ENCODE results near the gene C8G.
A peak's percentile ranks its signal among the peaks of the same experiment; 100 is the strongest.

The C8G gene

GRCh38 chr9:136949817-136950655 is 5.0 kb downstream of the C8G start:
- no peak for TF ChIP-seq CTCF (conservative IDR thresholded peaks at IDR 0.05; ENCODE audit: control insufficient read depth, insufficient read depth, low read depth, low read length)
- DNase-seq (ENCODE audit: low read depth): peak; percentile 61
- H3K4me3 ChIP-seq (ENCODE audit: control insufficient read depth, low read depth, low read length): peak overlapping the region; percentile 40

- no peak overlapping the region for H3K4me3 ChIP-seq (ENCODE audit: control insufficient read depth, low read depth, low read length)
- DNase-seq (ENCODE audit: low read depth): no peak
- no peak for TF ChIP-seq CTCF (conservative IDR thresholded peaks at IDR 0.05; ENCODE audit: control insufficient read depth, insufficient read depth, low read depth, low read length)
Measured at GRCh38 chr9:136950656-136951276, 5.7 kb downstream of the C8G start.

GRCh38 chr9:136951541-136952320 is 6.7 kb downstream of the C8G start, which contains the start of gene LCN12:
TSS of gene LCN12 (plus strand) at chr9:136952273. CDS start at chr9:136952328, 55 bp downstream.
- no peak for DNase-seq (ENCODE audit: low read depth)
- H3K4me3 ChIP-seq (ENCODE audit: control insufficient read depth, low read depth, low read length): no peak within 1 kb of the TSS
- no peak for TF ChIP-seq CTCF (conservative IDR thresholded peaks at IDR 0.05; ENCODE audit: control insufficient read depth, insufficient read depth, low read depth, low read length)

GRCh38 chr9:136952321-136952850 is 7.3 kb downstream of the C8G start:
- TF ChIP-seq CTCF (conservative IDR thresholded peaks at IDR 0.05; ENCODE audit: control insufficient read depth, insufficient read depth, low read depth, low read length): no peak
- no peak for DNase-seq (ENCODE audit: low read depth)
- H3K4me3 ChIP-seq (ENCODE audit: control insufficient read depth, low read depth, low read length): no peak overlapping the region

GRCh38 chr9:136952876-136953770 is 8.1 kb downstream of the C8G start:
- H3K4me3 ChIP-seq (ENCODE audit: control insufficient read depth, low read depth, low read length): no peak overlapping the region
- TF ChIP-seq CTCF (conservative IDR thresholded peaks at IDR 0.05; ENCODE audit: control insufficient read depth, insufficient read depth, low read depth, low read length): no peak
- no peak for DNase-seq (ENCODE audit: low read depth)

All from fibroblast of mammary gland (primary cell).